GM18508 (cell line): ENCODE data around the gene AGMO.

ENCODE experiments used
- ATAC-seq: cut with Tn5 transposase; IDR thresholded peaks from one replicate; pipeline ENCODE4 v1.9.1; 2021; ENCODE audit warnings: moderate number of reproducible peaks; ENCODE audit not compliant: insufficient read depth, unreplicated experiment

AGMO gene

GRCh38 chr7:15403751-15404150, 158.1 kb downstream of the AGMO start:
- ATAC-seq = no peak

GRCh38 chr7:15403315-15403714, 158.5 kb downstream of the AGMO start:
- no peak for ATAC-seq

- no peak for ATAC-seq
Observed at GRCh38 chr7:15402436-15403136, 159.2 kb downstream of the AGMO start.

GRCh38 chr7:15400440-15400839, 161.4 kb downstream of the AGMO start:
- ATAC-seq = no peak

- no peak for ATAC-seq
Observed at GRCh38 chr7:15399441-15399840, 162.4 kb downstream of the AGMO start.

GRCh38 chr7:15397922-15398760, 163.7 kb downstream of the AGMO start:
- no peak for ATAC-seq

GRCh38 chr7:15397159-15397550, 164.7 kb downstream of the AGMO start:
- ATAC-seq = no peak

- no peak for ATAC-seq
Observed at GRCh38 chr7:15396210-15397158, 165.3 kb downstream of the AGMO start.

- ATAC-seq = no peak
Observed at GRCh38 chr7:15389073-15389472, 172.7 kb downstream of the AGMO start.

GRCh38 chr7:15378494-15379145, 183.2 kb downstream of the AGMO start:
- no peak for ATAC-seq

GRCh38 chr7:15376600-15376999, 185.2 kb downstream of the AGMO start:
- no peak for ATAC-seq

- no peak for ATAC-seq
Observed at GRCh38 chr7:15370441-15370840, 191.4 kb downstream of the AGMO start.

GRCh38 chr7:15368653-15369052, 193.2 kb downstream of the AGMO start:
- ATAC-seq = no peak

GRCh38 chr7:15367897-15368296, 193.9 kb downstream of the AGMO start:
- ATAC-seq = no peak

GRCh38 chr7:15358112-15358511, 203.7 kb downstream of the AGMO start:
- ATAC-seq = no peak

GRCh38 chr7:15352421-15353206, 209.2 kb downstream of the AGMO start:
- no peak for ATAC-seq

- ATAC-seq = no peak
Observed at GRCh38 chr7:15345216-15345615, 216.6 kb downstream of the AGMO start.

GRCh38 chr7:15341817-15342216, 220.0 kb downstream of the AGMO start:
- ATAC-seq = no peak

- no peak for ATAC-seq
Observed at GRCh38 chr7:15336146-15336545, 225.7 kb downstream of the AGMO start.
